Retinal pigment epithelial cell (primary cell): ENCODE results near the gene CAMLG.
"Not testable (repeated sequence)": the region's sequence is repeated elsewhere in the genome, so short reads cannot be mapped to it uniquely, and the experiment has no call there.

ENCODE experiments used
- DNase-seq: peaks from one replicate; pipeline ENCODE4 v3.0.0-alpha.2; 2010; ENCODE audit warnings: low read depth
- H3K4me3 ChIP-seq: 2 replicates; pipeline ENCODE4 v1.5.1; 2011; ENCODE audit warnings: mild to moderate bottlenecking, low read length, control low read depth, moderate library complexity
- CTCF ChIP-seq: conservative IDR thresholded peaks from 2 replicates; pipeline ENCODE4 v1.5.1; 2011; ENCODE audit warnings: low read depth, low read length, control low read depth, inconsistent platforms

Gene CAMLG

GRCh38 chr5:134738133-134738962 lies at the start of gene CAMLG:
TSS of gene CAMLG (plus strand) at chr5:134738548. CDS start at chr5:134738621, 73 bp downstream.
- TF ChIP-seq CTCF, result peak; percentile 67
- DNase-seq, result peak; percentile 93
- H3K4me3 ChIP-seq, result peak within 1 kb of the TSS; percentile 80

- DNase-seq, result not testable (repeated sequence)
Measured at GRCh38 chr5:134690144-134690543, 48.2 kb upstream of the CAMLG start.

GRCh38 chr5:134692722-134693121 lies 45.6 kb upstream of the CAMLG start:
- H3K4me3 ChIP-seq, result no peak overlapping the region
- no peak for TF ChIP-seq CTCF
- DNase-seq, result no peak

More at GRCh38 chr5:134690144-134690543, 48.2 kb upstream of the CAMLG start:
- not testable (repeated sequence) for H3K4me3 ChIP-seq

GRCh38 chr5:134708301-134708700 lies 30.0 kb upstream of the CAMLG start:
- H3K4me3 ChIP-seq, result no peak overlapping the region
- no peak for TF ChIP-seq CTCF
- DNase-seq, result no peak

- DNase-seq, result no peak
- no peak overlapping the region for H3K4me3 ChIP-seq
- TF ChIP-seq CTCF, result no peak
Measured at GRCh38 chr5:134714120-134714519, 24.2 kb upstream of the CAMLG start.

GRCh38 chr5:134714541-134714940 lies 23.8 kb upstream of the CAMLG start:
- DNase-seq, result no peak
- TF ChIP-seq CTCF, result no peak
- H3K4me3 ChIP-seq, result no peak overlapping the region

GRCh38 chr5:134715466-134715865 lies 22.9 kb upstream of the CAMLG start:
- H3K4me3 ChIP-seq, DNase-seq: not testable (repeated sequence)

- TF ChIP-seq CTCF, result no peak
- H3K4me3 ChIP-seq, result no peak overlapping the region
- no peak for DNase-seq
Measured at GRCh38 chr5:134724872-134725271, 13.5 kb upstream of the CAMLG start.
